ENCODE results near the gene PRR18.

DNA sequence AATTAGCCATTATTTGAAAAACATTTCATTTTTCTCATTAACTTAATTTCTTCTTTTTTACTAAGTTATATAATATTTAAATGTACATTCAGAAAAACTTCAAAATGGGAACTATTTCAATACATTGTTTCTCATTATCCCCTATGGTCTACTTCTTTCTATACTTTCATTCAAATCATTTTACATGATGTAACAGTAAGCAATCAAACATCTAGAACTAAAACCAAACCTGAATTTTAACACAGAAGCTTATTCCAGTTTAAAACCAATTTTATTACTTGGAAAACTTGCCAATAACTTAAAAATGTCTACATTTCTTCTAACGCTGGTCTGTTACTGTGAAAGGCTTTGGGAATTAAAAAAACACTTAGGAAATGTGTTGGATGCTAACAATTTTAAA lies 4.6 kb upstream of the PRR18 start:
- TF ChIP-seq POLR2A (IDR thresholded peaks at IDR 0.05; ENCODE audit: control extremely low read depth in 1 of 2, low read depth in 2 of 2, low read length in 2 of 2): no peak
- TF ChIP-seq, protein P1, sequence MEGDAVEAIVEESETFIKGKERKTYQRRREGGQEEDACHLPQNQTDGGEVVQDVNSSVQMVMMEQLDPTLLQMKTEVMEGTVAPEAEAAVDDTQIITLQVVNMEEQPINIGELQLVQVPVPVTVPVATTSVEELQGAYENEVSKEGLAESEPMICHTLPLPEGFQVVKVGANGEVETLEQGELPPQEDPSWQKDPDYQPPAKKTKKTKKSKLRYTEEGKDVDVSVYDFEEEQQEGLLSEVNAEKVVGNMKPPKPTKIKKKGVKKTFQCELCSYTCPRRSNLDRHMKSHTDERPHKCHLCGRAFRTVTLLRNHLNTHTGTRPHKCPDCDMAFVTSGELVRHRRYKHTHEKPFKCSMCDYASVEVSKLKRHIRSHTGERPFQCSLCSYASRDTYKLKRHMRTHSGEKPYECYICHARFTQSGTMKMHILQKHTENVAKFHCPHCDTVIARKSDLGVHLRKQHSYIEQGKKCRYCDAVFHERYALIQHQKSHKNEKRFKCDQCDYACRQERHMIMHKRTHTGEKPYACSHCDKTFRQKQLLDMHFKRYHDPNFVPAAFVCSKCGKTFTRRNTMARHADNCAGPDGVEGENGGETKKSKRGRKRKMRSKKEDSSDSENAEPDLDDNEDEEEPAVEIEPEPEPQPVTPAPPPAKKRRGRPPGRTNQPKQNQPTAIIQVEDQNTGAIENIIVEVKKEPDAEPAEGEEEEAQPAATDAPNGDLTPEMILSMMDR (IDR thresholded peaks at IDR 0.05; ENCODE audit: control extremely low read depth in 1 of 3, insufficient read depth in 1 of 3, low read depth in 1 of 3, low read length in 3 of 3): no peak
- TF ChIP-seq, protein P2, sequence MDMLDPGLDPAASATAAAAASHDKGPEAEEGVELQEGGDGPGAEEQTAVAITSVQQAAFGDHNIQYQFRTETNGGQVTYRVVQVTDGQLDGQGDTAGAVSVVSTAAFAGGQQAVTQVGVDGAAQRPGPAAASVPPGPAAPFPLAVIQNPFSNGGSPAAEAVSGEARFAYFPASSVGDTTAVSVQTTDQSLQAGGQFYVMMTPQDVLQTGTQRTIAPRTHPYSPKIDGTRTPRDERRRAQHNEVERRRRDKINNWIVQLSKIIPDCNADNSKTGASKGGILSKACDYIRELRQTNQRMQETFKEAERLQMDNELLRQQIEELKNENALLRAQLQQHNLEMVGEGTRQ (IDR thresholded peaks at IDR 0.05; ENCODE audit: low read length): no peak
- TF ChIP-seq, protein P3, sequence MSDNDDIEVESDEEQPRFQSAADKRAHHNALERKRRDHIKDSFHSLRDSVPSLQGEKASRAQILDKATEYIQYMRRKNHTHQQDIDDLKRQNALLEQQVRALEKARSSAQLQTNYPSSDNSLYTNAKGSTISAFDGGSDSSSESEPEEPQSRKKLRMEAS (IDR thresholded peaks at IDR 0.05): no peak
- TF ChIP-seq CHD2 (IDR thresholded peaks at IDR 0.05; ENCODE audit: low read length): no peak
- TF ChIP-seq POLR2AphosphoS5 (IDR thresholded peaks at IDR 0.05; ENCODE audit: low read depth, low read length): no peak
- no peak for TF ChIP-seq EGR1 (IDR thresholded peaks at IDR 0.05; ENCODE audit: borderline replicate concordance, low read depth, low read length)
- TF ChIP-seq KDM4A (IDR thresholded peaks at IDR 0.05; ENCODE audit: low read depth, low read length, severe bottlenecking): no peak
- no peak for TF ChIP-seq NRF1 (IDR thresholded peaks at IDR 0.05; ENCODE audit: low read depth, low read length)
- TF ChIP-seq RXRA (IDR thresholded peaks at IDR 0.05; ENCODE audit: insufficient read depth, low read depth, low read length): no peak
- TF ChIP-seq TBP (IDR thresholded peaks at IDR 0.05; ENCODE audit: low read depth, low read length): no peak
- no peak for TF ChIP-seq TAF1 (IDR thresholded peaks at IDR 0.05; ENCODE audit: low read depth, low read length)

Data from H1 (cell line).